ENCODE data around the gene EFEMP1.

DNA sequence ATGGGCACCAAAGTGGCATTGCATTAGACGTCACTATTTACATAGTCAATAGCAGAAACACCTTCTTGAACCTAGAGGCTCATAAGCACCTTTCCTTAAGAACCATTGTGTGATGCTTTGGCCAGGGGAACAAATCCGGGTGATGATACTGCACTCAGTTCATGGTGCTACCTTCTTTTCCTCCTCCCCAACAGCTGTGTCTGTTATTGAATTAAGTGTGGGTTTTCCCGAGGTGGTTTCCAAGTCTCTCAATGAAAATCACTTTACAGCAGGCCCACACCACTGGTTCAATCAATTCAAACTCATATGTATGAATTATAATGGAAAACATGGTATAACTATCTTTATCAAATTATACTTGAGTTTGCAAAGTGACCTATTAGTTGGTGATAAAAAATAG, 9.3 kb upstream of the EFEMP1 start:
- TF ChIP-seq, protein P1, sequence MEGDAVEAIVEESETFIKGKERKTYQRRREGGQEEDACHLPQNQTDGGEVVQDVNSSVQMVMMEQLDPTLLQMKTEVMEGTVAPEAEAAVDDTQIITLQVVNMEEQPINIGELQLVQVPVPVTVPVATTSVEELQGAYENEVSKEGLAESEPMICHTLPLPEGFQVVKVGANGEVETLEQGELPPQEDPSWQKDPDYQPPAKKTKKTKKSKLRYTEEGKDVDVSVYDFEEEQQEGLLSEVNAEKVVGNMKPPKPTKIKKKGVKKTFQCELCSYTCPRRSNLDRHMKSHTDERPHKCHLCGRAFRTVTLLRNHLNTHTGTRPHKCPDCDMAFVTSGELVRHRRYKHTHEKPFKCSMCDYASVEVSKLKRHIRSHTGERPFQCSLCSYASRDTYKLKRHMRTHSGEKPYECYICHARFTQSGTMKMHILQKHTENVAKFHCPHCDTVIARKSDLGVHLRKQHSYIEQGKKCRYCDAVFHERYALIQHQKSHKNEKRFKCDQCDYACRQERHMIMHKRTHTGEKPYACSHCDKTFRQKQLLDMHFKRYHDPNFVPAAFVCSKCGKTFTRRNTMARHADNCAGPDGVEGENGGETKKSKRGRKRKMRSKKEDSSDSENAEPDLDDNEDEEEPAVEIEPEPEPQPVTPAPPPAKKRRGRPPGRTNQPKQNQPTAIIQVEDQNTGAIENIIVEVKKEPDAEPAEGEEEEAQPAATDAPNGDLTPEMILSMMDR (IDR thresholded peaks at IDR 0.05) = no peak
- no peak for TF ChIP-seq POLR2A (IDR thresholded peaks at IDR 0.05)
